Loucy (cell line): ENCODE results near the gene ABCC9.

ENCODE experiments used
- EZH2phosphoT487 ChIP-seq: fragments of 200-600 bp; IDR thresholded peaks from 2 replicates; pipeline ENCODE4 v1.6.1; 2018; ENCODE audit warnings: antibody characterized with exemption, mild to moderate bottlenecking, moderate library complexity, borderline replicate concordance
- TF ChIP-seq, protein P1 (sequence below): fragments of 200-600 bp; sonication (generic); conservative IDR thresholded peaks from 2 replicates; pipeline ENCODE4 v1.5.1; 2014; ENCODE audit warnings: mild to moderate bottlenecking, antibody characterized with exemption, low read length

DNA sequence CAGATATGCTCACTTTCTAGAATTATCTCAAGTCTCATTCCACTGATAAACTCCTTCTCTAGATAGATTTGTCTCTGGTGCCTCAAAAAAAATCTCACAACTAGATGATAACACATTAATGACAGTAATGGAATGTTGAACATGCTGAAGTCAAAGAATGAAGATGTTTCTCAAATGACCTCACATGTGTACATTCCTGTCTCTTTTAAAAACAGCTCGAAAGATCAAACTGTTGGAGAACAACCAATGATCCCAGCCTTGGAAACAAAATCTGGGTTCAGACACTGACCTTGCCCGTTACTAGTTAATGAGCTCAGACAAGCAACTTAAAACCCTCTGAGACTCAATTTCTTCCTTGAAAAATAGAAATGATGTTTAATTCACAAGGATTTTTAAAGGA, 122.0 kb downstream of the ABCC9 start:
- TF ChIP-seq, protein P1, sequence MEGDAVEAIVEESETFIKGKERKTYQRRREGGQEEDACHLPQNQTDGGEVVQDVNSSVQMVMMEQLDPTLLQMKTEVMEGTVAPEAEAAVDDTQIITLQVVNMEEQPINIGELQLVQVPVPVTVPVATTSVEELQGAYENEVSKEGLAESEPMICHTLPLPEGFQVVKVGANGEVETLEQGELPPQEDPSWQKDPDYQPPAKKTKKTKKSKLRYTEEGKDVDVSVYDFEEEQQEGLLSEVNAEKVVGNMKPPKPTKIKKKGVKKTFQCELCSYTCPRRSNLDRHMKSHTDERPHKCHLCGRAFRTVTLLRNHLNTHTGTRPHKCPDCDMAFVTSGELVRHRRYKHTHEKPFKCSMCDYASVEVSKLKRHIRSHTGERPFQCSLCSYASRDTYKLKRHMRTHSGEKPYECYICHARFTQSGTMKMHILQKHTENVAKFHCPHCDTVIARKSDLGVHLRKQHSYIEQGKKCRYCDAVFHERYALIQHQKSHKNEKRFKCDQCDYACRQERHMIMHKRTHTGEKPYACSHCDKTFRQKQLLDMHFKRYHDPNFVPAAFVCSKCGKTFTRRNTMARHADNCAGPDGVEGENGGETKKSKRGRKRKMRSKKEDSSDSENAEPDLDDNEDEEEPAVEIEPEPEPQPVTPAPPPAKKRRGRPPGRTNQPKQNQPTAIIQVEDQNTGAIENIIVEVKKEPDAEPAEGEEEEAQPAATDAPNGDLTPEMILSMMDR: no peak
- TF ChIP-seq EZH2phosphoT487: no peak
